NCI-H1105 treated with DMSO at 0.1 percent for 48 hours (cell line): Measurements from ENCODE around the gene TMEM131.
"Not testable (repeated sequence)": the region's sequence is repeated elsewhere in the genome, so short reads cannot be mapped to it uniquely, and the experiment has no call there.

Source experiments
- DNase-seq: peaks from one replicate; lab custom pipeline; 2025; lab: John Stamatoyannopoulos, UW

Gene TMEM131

DNA sequence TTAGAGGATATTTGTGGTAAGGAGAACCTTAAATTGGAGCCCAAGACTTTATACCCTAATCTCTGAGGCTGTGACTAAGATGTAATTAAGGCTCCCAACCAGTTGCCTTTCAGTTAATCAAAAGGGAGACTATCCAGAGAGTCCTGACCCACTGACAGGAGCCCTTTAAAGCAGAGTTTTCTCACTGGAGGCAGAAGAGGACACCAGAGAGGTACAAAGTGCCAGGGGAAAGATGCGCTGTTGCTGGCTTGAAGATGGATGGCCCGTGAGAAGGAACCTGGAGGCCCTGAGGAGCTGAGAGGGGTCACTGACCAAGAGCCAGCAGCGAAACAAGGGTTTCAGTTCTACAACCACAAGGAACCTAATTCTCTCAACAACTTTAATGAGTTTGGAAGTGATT is 137.3 kb downstream of the TMEM131 start:
- no peak for DNase-seq

DNA sequence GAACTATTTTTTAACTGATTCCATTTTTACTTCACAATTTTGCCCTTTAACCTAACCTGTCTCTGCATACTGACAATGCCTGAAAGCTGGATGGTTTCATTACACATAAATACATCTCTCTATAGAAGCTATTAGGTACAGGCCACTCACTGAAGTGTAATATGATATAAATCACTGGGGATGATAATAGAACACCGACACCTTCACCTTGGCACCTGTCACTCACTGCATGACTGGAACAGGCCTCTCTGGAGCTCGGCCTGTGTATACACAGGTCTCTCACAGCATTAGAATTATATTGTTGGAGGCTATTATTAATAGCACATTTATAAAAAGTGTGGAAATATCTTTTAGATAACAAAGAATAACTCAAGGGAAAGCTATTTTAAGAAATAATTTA is 138.2 kb downstream of the TMEM131 start:
- DNase-seq = peak; percentile 43

DNA sequence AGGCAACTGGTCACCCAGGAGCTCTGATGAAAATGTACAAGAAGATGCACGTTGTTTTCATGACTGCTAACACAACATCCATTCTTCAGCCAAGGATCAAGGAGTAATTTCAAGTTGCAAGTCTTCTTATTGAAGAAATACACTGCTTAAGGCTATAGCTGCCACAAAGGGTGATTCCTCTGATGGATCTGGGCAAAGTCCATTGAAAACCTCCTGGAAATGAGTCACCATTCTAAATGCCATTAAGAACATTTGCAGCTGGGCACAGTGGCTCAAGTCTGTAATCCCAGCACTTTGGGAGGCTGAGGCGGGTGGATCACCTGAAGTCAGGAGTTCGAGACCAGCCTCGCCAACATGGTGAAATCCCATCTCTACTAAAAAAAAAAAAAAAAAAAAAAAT is 142.7 kb downstream of the TMEM131 start:
- not testable (repeated sequence) for DNase-seq

DNA sequence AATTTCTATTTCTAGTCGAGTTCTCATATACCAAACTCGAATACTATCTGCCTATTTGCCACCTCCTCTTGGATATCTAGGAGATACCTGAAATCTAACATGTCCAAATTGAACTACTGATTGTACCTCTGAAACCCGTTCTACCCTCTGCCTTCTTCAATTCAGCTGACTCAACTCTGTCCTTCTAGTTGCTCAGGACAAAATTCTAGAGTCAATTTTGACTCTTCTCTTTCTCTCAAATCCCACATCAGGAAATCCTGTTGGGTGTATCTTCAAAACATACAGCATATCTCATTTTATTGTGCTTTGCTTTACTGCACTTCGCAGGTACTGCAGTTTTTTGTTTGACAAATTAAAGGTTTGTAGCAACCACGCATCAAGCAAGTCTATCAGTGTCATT is 144.6 kb downstream of the TMEM131 start:
- DNase-seq = no peak

DNA sequence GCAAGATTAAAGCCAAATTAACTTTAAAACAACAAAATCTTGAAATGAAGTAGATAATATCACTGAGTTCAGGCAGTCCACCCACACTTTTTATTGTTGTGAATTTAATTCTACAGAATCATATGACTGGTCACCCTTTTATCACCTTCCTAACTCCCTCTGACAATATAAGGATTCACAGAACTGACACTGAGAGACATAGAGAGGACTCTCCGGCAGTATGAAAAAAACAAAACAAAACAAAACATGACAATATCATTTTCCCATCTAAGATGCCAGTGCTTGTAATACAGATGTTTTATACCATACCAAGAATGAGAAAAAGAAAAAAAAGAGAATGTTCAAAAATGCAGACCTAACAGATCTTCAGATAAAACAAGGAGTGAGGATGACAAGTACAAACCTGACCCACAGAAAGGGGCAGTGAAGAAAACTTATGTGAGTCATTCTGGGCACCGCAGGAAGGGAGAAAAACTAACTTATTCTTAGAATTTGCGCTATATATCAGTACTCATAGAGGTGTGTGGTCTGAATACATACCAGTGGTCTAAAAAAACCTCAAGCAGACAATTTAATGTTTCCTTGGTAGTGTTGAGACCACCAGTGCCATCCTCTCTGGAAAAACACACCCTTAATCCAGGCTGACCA is 145.7 kb downstream of the TMEM131 start:
- DNase-seq = no peak

DNA sequence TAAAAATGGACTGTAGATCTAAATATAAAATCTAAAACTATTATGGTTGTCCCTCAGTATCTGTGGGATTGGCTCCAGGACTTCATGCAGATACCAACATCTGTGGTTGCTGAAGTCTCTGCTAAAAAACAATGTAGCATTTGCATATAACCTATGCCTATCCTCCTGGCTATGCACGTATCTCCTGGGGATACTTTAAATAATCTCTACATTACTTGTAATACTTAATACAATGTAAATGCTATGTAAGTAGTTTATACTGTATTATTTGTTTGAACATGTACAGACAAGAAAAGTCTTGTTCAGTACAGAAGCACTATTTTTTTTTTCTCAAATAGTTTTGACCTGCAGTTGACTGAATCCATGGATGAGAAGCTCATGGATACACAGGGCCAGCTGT is 147.4 kb downstream of the TMEM131 start:
- DNase-seq = no peak

DNA sequence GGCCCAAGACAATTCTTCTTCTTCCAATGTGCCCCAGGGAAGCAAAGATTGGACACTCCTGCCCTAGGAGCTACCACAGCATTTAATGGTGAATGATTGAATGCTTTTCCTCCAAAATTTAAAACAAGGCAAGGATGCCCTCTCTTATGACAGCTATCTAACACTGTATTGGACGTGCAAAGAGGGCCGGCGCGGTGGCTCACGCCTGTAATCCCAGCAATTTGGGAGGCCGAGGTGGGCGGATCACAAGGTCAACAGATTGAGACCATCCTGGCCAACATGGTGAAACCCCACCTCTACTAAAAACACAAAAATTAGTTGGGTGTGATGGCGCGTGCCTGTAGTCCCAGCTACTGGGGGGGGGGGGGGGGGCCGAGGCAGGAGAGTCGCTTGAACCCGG is 149.0 kb downstream of the TMEM131 start:
- DNase-seq = not testable (repeated sequence)

DNA sequence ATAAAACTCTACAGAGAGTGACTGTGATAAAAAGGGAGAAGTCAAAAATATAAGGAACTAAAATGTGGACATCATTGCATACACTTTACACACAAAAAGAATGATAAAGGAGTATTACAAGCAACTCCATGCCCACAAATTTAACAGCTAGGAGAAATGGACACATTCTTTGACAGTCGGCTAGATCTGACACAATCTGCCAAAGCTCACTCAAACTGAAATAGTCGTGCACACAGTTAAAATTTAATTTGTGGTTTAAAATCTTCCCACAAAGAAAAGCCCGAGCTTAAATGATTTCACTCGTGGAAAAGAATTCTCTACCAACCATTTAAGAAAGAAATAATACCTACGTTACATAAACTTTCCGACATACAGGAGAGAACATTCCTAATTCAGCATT is 149.9 kb downstream of the TMEM131 start:
- no peak for DNase-seq

DNA sequence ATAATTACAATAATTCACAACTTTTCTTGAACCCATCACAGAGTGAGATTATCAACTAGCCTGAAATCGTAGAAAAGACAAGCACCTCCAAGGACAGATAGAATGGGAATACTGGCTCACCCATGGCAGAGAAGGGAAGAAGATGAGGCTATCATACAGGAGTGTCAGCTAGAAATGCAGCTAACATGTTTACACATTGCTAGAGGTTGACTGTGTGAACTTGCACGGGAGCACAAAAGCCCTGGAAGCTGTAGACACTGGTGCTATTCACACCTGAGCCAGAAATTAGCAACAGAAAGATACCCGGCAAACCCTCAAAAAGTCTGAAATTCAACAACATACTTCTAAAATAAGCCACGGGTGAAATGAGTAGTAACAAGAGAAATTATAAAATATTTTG is 150.6 kb downstream of the TMEM131 start:
- no peak for DNase-seq

DNA sequence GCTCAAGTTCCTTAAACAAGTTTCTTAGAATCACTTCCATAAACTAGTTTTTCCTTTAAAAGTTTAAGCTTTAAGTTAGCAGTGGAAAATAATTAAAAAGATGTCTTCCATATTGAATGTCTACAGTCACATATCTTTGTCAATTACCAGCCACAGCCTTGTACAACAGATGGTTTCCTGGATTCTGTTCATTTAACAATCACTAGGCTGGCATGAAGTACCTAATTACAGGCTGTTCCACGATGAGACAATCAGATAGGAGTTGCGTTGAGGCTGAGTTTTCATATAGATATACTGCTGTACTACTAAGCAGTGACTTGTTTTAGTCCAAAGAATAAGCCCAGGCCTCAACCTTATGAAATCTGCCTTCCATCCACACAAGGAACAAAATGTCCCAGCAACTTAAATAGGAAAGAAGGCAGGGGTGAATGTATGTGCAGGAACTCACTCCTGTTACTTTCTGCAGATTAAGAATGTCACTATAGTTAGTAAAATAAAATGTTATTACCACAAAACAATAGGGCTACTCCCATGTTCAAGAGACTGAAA is 151.4 kb downstream of the TMEM131 start:
- DNase-seq = peak; percentile 71

DNA sequence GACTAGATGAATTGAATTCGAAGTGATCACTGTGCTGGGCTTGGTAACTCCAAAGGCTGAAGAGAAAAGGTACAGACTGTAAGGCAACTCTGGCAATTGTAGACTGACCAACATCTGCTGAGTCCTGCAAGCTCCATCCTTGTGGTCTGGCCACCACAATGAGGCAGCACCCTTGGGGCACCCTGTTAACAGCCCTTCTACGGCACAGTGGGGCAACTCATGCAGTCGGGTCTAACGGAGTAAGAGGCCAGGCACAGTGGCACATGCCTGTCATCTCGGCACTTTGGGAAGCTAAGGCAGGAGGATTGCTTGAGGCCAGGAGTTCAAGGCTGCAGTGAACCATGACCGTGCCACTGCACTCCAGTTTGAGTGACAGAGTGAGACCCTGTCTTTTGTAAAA is 155.6 kb downstream of the TMEM131 start:
- DNase-seq = no peak

DNA sequence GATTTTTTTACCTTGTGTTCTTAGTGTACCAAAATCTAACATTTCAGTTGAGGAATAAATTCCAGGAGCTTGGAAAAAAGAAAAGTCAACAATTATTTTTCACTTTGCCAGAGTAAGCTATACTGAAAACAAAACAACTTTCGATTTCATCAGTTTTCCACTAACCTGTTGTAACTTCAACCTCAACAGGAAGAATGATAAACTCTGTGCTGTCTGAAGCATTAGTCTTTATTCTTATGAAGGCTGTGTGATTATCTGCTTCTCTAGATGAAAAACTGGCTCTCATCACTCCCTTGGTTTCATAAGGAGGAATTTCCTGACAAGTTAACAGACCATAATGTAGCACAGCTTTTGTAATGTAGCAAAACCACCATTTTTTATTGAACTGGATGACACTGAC is 161.1 kb downstream of the TMEM131 start:
- no peak for DNase-seq

DNA sequence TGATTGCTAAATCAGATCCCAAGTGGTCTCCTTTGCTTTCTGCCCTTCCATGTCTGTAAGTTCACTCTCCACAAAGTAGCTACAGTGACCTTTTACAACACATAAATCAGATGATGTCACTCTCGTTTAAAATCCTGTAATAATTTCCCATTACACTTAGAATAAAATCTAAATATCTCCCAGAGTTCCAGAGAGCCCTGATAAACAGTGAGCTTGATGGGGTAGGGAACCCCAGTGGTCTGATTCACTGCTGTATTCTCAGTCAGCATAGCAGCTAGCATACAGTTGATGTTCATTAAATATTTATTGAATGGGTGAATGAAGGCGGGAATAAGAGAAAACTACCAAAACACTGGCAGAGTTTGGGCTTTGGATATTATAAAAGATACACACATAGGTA is 164.6 kb downstream of the TMEM131 start:
- DNase-seq = no peak

DNA sequence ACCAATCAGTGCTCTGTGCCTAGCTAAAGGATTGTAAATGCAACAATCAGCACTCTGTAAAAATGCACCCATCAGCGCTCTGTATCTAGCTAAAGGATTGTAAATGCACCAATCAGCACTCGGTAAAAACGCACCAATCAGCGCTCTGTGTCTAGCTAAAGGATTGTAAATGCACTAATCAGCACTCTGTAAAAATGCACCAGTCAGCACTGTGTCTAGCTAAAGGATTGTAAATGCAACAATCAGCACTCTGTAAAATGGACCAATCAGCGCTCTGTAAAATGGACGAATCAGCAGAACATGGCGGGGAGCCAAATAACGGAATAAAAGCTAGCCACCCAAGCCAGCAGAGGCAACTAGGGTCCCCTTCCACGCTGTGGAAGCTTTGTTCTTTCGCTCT is 166.5 kb downstream of the TMEM131 start:
- not testable (repeated sequence) for DNase-seq

DNA sequence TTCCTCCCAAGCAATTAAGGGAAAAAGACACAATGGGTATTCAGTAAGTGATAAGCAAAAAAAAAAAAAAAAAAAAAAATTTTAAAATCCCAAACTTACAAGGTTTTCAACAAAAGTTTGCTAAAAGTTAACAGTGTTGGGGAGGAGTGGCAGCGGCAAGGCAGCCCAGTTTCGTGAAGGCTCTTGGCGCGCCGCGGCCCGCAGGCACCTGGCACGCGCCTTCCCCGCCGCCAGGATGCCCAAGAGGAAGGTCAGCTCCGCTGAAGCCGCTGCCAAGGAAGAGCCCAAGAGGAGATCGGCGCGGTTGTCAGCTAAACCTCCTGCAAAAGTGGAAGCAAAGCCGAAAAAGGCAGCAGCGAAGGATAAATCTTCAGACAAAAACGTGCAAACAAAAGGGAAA is 168.7 kb downstream of the TMEM131 start:
- DNase-seq = not testable (repeated sequence)

DNA sequence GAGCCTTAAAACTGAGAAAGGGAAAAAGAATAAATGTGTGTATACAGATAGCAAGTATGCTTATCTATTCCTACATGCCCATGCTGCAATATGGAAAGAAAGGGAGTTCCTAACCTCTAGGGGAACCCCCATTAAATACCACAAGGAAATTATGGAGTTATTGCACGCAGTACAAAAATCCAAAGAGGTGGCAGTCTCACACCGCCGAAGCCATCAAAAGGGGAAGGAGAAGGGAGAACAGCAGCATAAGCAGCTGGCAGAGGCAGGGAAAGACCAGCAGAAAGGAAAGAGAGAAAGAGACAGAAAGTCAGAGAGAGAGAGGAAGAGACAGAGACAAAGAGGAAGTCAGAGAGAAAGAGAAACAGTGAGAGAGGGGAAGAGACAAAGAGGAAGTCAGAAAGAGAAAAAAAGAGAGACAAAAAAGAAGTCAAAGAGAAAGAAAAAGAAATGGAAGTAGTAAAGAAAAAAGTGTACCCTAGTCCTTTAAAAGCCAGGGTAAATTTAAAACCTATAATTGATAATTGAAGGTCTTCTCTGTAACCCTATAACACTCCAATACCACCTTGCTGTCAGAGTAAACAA is 169.4 kb downstream of the TMEM131 start:
- not testable (repeated sequence) for DNase-seq

DNA sequence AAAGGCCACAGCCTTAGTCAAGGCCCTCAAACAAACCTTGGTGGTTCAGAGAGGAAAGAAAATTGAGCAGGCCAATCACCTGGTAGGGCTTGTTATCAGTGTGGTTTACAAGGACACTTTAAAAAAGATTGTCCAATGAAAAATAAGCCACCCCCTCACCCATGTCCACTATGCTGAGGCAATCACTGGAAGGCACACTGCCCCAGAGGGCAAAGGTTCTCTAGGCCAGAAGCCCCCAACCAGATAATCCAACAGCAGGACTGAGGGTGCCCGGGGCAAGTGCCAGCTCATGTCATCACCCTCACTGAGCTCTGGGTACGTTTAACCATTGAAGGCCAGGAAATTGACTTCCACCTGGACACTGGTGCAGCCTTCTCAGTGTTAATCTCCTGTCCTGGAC is 171.7 kb downstream of the TMEM131 start:
- DNase-seq = not testable (repeated sequence)

DNA sequence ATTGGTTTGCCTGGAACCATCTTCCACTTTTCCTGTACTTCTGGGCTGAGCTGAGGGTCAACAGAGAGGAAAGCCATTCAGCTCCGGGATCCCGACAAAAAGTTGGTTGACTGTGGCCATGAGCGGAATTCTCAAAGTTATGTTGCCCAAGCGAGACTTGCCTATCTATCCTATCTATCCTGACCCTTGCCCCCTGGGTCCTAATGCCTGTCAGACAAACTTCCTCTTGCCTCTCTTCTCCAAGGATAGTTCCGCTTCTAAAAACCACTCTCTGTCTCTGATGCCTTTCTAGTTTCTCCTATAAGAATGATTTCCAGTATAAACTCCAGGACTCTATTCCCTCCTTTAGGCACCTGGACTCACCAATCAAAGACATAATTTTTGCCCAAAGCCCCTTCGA is 173.9 kb downstream of the TMEM131 start:
- DNase-seq = not testable (repeated sequence)

DNA sequence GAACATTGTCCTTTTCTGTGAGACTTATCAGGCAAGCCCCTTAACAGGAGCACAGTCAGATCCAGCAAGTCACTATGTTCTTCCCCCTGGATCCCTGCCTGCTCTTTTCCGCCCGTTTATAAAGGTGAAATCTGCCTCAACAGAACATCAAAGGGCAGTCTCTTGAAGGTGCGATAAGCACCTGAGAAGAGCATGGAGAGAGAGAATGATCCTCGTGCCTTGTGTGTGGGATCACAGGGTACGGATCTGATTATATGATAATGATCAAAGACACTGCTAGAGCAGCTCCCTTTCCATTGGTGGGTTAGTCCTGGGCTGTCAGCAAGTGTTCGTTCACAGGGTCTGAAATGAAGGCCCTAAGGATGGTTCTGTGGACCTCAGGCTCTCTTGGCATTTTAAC is 176.0 kb downstream of the TMEM131 start:
- no peak for DNase-seq

DNA sequence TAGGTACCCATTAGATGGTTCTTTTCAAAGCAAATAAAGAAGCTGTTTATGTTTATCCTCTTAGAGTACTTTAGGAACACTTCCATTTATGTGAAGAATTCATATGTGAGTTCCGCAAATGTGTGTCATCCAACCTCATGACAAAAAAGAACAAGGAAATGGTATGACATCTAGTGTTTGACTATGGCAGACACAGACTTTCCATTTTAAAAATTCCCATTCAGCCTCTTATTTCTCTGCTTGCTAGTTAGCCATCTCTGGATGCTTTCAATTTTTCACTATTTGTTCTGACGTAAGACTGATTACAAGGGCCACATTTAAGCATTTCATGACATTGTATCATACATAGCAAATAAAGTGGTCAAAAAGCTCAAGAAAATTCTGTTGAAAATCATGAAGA is 179.3 kb downstream of the TMEM131 start:
- no peak for DNase-seq

DNA sequence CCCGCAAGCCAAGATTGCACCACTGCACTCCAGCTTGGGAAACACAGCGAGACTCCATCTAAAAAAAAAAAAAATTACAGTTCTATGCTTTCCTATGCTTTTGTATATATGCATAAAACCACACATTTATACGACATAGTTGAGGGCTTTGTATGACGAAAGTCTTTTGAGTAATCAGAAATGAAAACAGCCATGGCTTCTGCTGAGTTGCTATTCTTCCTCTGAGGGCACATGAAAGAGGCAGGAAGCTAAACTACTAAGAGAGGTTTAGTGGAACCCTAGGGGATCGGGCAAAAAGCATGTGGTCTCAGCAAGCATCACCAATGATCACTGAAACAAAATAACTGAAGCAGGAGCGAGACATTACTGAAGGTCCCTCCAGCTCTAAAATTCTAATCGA is 182.8 kb downstream of the TMEM131 start:
- no peak for DNase-seq

DNA sequence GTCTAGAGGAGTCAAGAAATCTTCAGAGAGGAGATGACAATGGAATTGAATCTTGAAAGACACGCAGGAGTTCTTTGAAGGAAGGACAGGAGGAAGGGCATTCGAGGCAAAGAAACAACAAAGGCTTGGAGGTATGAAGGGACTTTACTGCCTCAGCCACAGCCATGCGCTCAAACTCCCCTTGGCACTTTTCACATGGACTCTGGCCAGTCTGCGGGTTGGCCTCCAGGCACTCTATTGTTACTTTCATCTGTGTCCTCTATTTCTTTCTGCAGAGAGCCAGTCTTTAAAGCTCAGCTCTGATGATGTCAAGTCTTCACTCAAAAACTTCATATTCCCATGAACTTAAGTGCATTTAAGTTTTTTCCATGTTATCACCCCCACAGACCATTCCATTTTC is 186.9 kb downstream of the TMEM131 start:
- no peak for DNase-seq

DNA sequence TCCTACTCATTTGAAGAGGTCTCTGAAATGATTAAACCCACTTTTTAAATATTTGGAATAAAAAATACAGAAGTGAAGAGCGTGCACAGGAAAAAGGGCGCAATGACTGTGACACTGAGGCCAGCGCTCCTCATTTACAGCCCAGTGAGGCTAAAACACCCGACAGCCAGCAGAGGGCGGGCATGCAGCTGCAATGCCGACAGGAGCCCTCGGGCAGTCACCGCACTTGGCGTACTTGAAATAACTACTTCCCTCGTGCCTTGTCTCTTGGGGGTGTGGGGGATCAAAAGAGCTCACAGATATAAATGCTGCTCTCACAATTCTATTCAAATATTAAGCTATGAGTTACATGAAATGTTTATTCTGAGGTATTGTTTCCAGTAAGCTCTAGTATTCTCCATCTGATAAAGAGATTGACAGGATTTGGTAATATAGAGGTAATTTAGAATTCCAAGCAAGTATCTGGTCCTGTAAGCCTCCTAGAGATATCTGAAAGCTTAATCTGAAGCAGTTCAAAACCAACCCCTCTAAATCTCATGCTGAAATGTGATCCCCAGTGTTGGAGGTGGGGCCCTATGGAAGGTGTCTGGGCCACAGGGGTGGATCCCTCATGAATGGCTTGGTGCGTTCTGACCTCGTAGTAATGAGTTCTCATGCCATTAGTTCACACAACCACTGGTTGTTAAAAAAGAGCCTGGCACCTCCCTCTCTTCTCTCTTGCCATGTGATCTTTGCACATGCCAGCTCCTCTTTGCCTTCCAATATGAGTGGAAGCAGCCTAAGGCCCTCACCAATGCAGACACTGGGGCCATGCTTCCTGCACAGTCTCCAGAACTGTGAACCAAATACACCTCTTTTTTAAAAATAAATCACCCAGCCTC is 188.8 kb downstream of the TMEM131 start:
- DNase-seq = peak; percentile 62
